ENCODE results near the gene DGKD.

Gene DGKD

DNA sequence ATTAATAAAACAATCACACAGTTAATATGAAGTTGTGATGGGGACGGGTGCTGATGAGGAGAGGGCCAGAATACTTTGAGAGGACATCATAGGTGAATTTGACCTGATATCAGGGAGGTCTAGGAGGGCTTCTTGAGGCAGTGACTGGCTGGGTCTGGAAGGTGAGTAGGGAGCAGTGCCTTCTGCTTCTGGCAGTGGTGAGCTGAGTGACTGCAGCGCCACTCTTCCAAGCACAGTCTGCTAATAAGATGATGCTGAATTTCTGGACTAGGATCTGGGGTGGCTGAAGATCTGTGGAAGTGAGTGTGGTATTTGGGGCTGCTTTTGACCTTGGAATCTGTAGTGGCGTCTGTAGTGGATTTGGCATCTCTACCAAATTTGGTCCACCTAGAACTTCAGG, 5.5 kb downstream of the DGKD start:
- TF ChIP-seq, protein P1, sequence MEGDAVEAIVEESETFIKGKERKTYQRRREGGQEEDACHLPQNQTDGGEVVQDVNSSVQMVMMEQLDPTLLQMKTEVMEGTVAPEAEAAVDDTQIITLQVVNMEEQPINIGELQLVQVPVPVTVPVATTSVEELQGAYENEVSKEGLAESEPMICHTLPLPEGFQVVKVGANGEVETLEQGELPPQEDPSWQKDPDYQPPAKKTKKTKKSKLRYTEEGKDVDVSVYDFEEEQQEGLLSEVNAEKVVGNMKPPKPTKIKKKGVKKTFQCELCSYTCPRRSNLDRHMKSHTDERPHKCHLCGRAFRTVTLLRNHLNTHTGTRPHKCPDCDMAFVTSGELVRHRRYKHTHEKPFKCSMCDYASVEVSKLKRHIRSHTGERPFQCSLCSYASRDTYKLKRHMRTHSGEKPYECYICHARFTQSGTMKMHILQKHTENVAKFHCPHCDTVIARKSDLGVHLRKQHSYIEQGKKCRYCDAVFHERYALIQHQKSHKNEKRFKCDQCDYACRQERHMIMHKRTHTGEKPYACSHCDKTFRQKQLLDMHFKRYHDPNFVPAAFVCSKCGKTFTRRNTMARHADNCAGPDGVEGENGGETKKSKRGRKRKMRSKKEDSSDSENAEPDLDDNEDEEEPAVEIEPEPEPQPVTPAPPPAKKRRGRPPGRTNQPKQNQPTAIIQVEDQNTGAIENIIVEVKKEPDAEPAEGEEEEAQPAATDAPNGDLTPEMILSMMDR (conservative IDR thresholded peaks at IDR 0.05; ENCODE audit: control insufficient read depth, insufficient read depth, low read depth, low read length): no peak
- no peak for DNase-seq (ENCODE audit: low read depth)
- H3K4me3 ChIP-seq (ENCODE audit: control insufficient read depth, low read depth, low read length): no peak overlapping the region

DNA sequence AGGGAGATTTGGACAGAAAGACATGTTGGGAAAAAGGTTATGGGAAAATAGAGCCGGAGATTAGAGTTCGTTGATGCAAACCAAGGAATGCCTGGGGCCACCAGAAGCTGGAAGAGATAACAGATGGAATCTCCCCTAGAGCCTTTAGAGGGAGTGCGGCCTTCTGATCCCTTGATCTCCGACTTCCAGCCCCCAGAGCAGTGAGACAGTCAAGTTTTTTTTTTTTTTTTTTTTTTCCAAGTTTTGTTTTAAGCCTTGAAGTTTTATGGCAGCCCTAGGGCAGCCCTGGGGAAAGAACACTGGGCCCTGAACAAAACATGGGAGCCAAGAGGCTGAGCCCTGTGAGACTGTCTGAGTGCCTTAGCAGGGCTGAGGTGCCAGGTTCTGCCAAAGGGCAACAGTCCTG, 6.5 kb downstream of the DGKD start:
- DNase-seq (ENCODE audit: low read depth): no peak
- no peak overlapping the region for H3K4me3 ChIP-seq (ENCODE audit: control insufficient read depth, low read depth, low read length)
- TF ChIP-seq, protein P1 (conservative IDR thresholded peaks at IDR 0.05; ENCODE audit: control insufficient read depth, insufficient read depth, low read depth, low read length): no peak

DNA sequence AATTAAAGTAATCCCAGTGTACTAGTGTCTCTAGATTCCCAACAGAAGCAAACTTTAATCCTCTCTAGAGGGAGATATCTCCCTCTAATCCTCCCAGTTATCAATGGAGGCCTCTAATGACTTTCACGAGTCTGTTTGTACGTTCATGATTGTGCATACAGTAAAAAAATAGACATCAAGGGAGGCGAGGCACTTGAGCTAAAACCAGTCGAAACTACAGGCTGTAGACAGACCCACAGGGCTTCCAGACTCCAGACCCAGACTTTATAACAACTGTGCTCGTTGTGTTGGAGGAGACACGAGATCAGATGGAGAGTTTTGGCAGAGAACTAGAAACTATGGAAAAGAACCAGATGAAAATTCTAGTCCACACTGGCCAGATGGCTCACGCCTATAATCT, 7.0 kb downstream of the DGKD start:
- DNase-seq (ENCODE audit: low read depth): no peak
- no peak overlapping the region for H3K4me3 ChIP-seq (ENCODE audit: control insufficient read depth, low read depth, low read length)

DNA sequence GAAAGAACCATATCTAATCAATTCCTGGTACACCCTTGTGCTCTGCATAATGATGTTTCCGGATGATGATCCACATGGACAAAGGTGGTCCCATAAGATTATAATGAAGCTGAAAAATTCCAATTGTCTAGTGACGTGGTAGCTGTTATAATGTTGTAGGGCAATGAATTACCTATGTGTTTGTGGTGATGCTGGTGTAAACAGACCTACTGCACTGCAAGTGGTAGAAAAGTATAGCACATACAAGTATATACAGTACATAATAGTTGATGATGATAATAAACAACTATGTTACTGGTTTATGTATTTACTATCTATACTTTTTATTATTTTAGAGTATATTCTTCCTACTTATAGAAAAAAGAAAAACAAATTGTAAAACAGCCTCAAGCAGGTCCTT, 8.4 kb downstream of the DGKD start:
- TF ChIP-seq, protein P1 (conservative IDR thresholded peaks at IDR 0.05; ENCODE audit: control insufficient read depth, insufficient read depth, low read depth, low read length): no peak
- no peak overlapping the region for H3K4me3 ChIP-seq (ENCODE audit: control insufficient read depth, low read depth, low read length)
- no peak for DNase-seq (ENCODE audit: low read depth)

More for the DNA sequence above, 7.0 kb downstream of the DGKD start:
- TF ChIP-seq, protein P1 (conservative IDR thresholded peaks at IDR 0.05; ENCODE audit: control insufficient read depth, insufficient read depth, low read depth, low read length): no peak

DNA sequence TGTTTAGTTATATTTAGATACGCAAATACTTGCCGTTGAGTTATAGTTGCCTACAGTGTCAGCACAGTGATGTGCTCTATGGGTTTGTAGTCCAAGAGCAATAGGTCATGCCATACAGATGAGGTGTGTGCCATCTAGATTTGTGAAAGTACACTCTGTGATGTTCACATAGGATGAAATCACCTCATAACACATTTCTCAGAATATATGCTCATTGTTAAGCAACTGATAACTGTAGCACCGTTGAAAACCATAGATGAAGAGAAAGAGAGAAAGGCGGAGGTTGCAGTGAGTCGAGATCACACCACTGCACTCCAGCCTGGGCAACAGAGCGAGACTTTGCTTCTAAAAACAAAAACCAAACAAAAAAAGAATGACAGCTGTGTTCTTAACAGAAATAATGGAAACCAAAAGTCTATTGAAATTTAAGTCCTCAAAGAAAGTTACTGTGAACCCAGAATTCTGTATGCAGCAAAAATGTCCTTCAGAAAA, 9.5 kb downstream of the DGKD start:
- H3K4me3 ChIP-seq (ENCODE audit: control insufficient read depth, low read depth, low read length): no peak overlapping the region
- TF ChIP-seq, protein P1 (conservative IDR thresholded peaks at IDR 0.05; ENCODE audit: control insufficient read depth, insufficient read depth, low read depth, low read length): no peak
- no peak for DNase-seq (ENCODE audit: low read depth)

DNA sequence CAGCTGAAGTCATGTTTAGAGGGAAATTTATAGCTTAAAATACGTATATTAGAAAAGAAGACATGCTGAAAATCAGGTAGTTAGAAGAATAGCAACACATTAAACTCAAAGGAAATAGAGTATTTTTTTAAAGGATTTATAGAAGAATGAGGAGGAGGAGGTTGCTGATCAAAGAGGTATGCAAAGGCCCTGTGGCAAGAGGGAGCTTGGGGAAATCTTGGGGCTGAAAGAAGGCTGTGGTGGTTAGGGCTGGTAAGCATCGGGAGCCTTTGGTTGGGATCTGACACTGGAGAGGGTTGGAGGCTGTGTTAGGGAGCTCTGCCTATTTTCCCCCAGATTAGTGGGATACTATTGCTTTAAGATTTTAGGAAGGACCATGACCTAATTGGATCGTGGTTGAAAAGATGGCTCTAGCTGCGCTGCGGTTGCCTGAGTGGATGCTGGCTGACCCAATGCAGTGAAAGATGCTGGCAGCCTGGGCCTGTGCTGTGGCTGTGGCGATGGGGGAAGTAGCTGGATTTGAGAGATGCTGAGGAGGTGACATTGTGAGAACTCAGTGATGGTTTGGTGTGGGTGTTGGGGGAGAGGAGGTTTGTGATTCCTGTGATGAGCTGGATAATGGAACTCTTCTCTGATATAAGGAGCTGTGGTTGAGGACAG, 11.7 kb downstream of the DGKD start:
- TF ChIP-seq, protein P1 (conservative IDR thresholded peaks at IDR 0.05; ENCODE audit: control insufficient read depth, insufficient read depth, low read depth, low read length): no peak
- no peak overlapping the region for H3K4me3 ChIP-seq (ENCODE audit: control insufficient read depth, low read depth, low read length)
- DNase-seq (ENCODE audit: low read depth): no peak
